A549 (cell line): ENCODE results near the gene CA10.

Experiments
- EP300 ChIP-seq, 2 experiments: fragments of >200 bp; sonication (Bioruptor Twin); formaldehyde crosslinking; IDR thresholded peaks; 2 replicates in 1 of 2; 3 replicates in 1 of 2; pipeline ENCODE4 v1.6.1; 2016 to 2017
- JUN ChIP-seq, 2 experiments: fragments of >200 bp; sonication (Bioruptor Twin); formaldehyde crosslinking; IDR thresholded peaks; 2 replicates in 1 of 2; 3 replicates in 1 of 2; pipeline ENCODE4 v1.6.1; 2016 to 2017
- PHF8 ChIP-seq: fragments of 200-600 bp; sonication (generic); IDR thresholded peaks from 2 replicates; pipeline ENCODE4 v1.6.1; 2016; ENCODE audit warnings: low read depth, mild to moderate bottlenecking, antibody characterized with exemption, moderate library complexity, borderline replicate concordance
- RAD21 ChIP-seq, 2 experiments: fragments of >200 bp in 1 of 2; sonication (Bioruptor Twin) in 1 of 2; formaldehyde crosslinking in 1 of 2; IDR thresholded peaks in 1 of 2; conservative IDR thresholded peaks in 1 of 2; 2 replicates in 1 of 2; 3 replicates in 1 of 2; pipeline ENCODE4 v1.6.1; 2012 to 2018; ENCODE audit warnings: inconsistent platforms in 1 of 2
- RCOR1 ChIP-seq: fragments of 150-350 bp; IDR thresholded peaks from 2 replicates; pipeline ENCODE4 v1.6.1; 2014; ENCODE audit warnings: antibody characterized with exemption, low read length, low read depth
- TP53 ChIP-seq: fragments of 250-450 bp; sonication (Bioruptor Pico); IDR thresholded peaks from 2 replicates; pipeline ENCODE4 v1.5.0; 2021; ENCODE audit warnings: mild to moderate bottlenecking, moderate library complexity
- TF ChIP-seq, protein P1 (sequence below): fragments of >200 bp; sonication (Bioruptor Twin); formaldehyde crosslinking; IDR thresholded peaks from 3 replicates; pipeline ENCODE4 v1.5.1; 2016
- TF ChIP-seq, protein P2 (sequence below): IDR thresholded peaks from 2 replicates; pipeline ENCODE4 v1.6.1; 2012

DNA sequence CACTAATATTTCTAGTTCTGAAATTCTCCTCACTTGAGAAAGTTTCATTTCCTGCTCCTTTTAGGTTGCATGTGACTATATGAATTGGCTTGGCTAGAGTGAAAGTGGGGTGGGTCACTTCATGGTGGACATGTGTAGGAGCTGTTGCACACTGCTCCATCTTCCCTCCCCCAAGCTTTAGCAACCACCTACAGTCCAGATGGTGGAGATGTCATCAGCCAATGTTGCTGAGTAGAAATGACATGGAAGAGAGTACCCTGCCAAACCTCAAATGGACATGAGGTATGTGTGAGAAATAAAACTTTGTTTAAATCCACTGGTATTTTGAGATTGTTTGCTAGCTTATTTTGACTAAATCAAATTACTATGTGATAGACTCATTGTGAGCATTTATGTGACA lies 281.5 kb downstream of the CA10 start:
- TF ChIP-seq, protein P1, sequence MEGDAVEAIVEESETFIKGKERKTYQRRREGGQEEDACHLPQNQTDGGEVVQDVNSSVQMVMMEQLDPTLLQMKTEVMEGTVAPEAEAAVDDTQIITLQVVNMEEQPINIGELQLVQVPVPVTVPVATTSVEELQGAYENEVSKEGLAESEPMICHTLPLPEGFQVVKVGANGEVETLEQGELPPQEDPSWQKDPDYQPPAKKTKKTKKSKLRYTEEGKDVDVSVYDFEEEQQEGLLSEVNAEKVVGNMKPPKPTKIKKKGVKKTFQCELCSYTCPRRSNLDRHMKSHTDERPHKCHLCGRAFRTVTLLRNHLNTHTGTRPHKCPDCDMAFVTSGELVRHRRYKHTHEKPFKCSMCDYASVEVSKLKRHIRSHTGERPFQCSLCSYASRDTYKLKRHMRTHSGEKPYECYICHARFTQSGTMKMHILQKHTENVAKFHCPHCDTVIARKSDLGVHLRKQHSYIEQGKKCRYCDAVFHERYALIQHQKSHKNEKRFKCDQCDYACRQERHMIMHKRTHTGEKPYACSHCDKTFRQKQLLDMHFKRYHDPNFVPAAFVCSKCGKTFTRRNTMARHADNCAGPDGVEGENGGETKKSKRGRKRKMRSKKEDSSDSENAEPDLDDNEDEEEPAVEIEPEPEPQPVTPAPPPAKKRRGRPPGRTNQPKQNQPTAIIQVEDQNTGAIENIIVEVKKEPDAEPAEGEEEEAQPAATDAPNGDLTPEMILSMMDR: no peak
- TF ChIP-seq JUN (IDR thresholded peaks at IDR 0.05): no peak
- no peak for TF ChIP-seq TP53 (CRISPR knock-in tag)
- no peak for TF ChIP-seq EP300 (IDR thresholded peaks at IDR 0.05)
- TF ChIP-seq, protein P2, sequence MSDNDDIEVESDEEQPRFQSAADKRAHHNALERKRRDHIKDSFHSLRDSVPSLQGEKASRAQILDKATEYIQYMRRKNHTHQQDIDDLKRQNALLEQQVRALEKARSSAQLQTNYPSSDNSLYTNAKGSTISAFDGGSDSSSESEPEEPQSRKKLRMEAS: no peak
- TF ChIP-seq RCOR1: no peak
- no peak for TF ChIP-seq RAD21 (conservative IDR thresholded peaks at IDR 0.05 in 1 of 2, IDR thresholded peaks at IDR 0.05 in 1 of 2)
- TF ChIP-seq PHF8: no peak
